ENCODE data around the gene ATP5PB. TPM values are rescaled to one million over a fixed set of nuclear protein-coding genes. Genes with fewer than 3 reads are reported as not detected.

The ATP5PB gene
- total RNA-seq, 6 experiments from 2014 or later: 128 to 152 (median 148) TPM

GRCh38 chr1:111448482-111448917, 764 bp upstream of the ATP5PB start:
- Histone ChIP-seq H3K36me3 (peaks cover 0 to 20% (median 3%) of the 10 kb centered on the region in 4 donors), H3K4me1 (peaks cover 0 to 23% (median 6%) of the 10 kb centered on the region in 4 donors), H3K27me3 (no peaks in the 10 kb centered on the region), H3K9me3 (no peaks in the 10 kb centered on the region), H3K27ac (peak overlapping the region; percentile 7 to 50 (median 48)), H3K4me3 (peak overlapping the region; percentile 87 to 92 (median 90))
- TF ChIP-seq POLR2A (IDR thresholded peaks at IDR 0.05) (no peak), CTCF (IDR thresholded peaks at IDR 0.05) (no peak)
- no peak for DNase-seq
- intact Hi-C loops (cut with DNase I): no loop called here
- 2% methylated on average over 10 of the region's 25 CpGs for WGBS (ENCODE audit: insufficient coverage, low coverage, low lambda C conversion rate, missing lambda C conversion rate)
- ATAC-seq: peak; percentile 3 to 22 (median 4)

- no peak for TF ChIP-seq CTCF (IDR thresholded peaks at IDR 0.05)
- no peak for TF ChIP-seq POLR2A (IDR thresholded peaks at IDR 0.05)
- 0% methylated on average over 8 of the region's 8 CpGs for WGBS (ENCODE audit: insufficient coverage, low coverage, low lambda C conversion rate, missing lambda C conversion rate)
- intact Hi-C loops (cut with DNase I): no loop called here
- peaks cover 0 to 23% (median 6%) of the 10 kb centered on the region in 4 donors for H3K4me1 ChIP-seq
- DNase-seq: no peak
- no peaks in the 10 kb centered on the region for H3K27me3 ChIP-seq
- H3K4me3 ChIP-seq: peak overlapping the region; percentile 87 to 92 (median 90)
- no peaks in the 10 kb centered on the region for H3K9me3 ChIP-seq
- ATAC-seq: no peak
- H3K36me3 ChIP-seq: peaks cover 0 to 22% (median under 1%) of the 10 kb centered on the region in 4 donors
- H3K27ac ChIP-seq: peak overlapping the region; percentile 65 to 73 (median 71)
Observed at GRCh38 chr1:111449703-111450017, 396 bp downstream of the ATP5PB start.

GRCh38 chr1:111450185-111450584, 921 bp downstream of the ATP5PB start:
- H3K27ac ChIP-seq: peak overlapping the region in 1 of 3 donors; percentile 71
- no peak for TF ChIP-seq CTCF (IDR thresholded peaks at IDR 0.05)
- no peak for TF ChIP-seq POLR2A (IDR thresholded peaks at IDR 0.05)

GRCh38 chr1:111452581-111452980, 3.3 kb downstream of the ATP5PB start:
- peaks cover 0 to 22% (median 6%) of the 10 kb centered on the region in 4 donors for H3K4me1 ChIP-seq
- ATAC-seq (no peak), DNase-seq (no peak)
- intact Hi-C loops (cut with DNase I): no loop called here
- peaks cover 0 to 26% (median 3%) of the 10 kb centered on the region in 4 donors for H3K36me3 ChIP-seq
- TF ChIP-seq POLR2A (IDR thresholded peaks at IDR 0.05) (no peak), CTCF (IDR thresholded peaks at IDR 0.05) (no peak)
- H3K27me3 ChIP-seq: no peaks in the 10 kb centered on the region
- no peaks in the 10 kb centered on the region for H3K9me3 ChIP-seq
- H3K4me3 ChIP-seq: no peak overlapping the region
- no peak overlapping the region for H3K27ac ChIP-seq
- WGBS (ENCODE audit: insufficient coverage, low coverage, low lambda C conversion rate, missing lambda C conversion rate): 72% methylated on average over 2 of the region's 3 CpGs

More at GRCh38 chr1:111450185-111450584, 921 bp downstream of the ATP5PB start:
- DNase-seq (no peak), ATAC-seq (no peak)
- peaks cover 0 to 20% (median under 1%) of the 10 kb centered on the region in 4 donors for H3K36me3 ChIP-seq
- peak overlapping the region; percentile 87 to 92 (median 90) for H3K4me3 ChIP-seq
- H3K4me1 ChIP-seq: peaks cover 0 to 23% (median 6%) of the 10 kb centered on the region in 4 donors
- no peaks in the 10 kb centered on the region for H3K27me3 ChIP-seq
- intact Hi-C loops (cut with DNase I): no loop called here
- no peaks in the 10 kb centered on the region for H3K9me3 ChIP-seq
- 44% methylated on average over 3 of the region's 3 CpGs for WGBS (ENCODE audit: insufficient coverage, low coverage, low lambda C conversion rate, missing lambda C conversion rate)

Data from right lobe of liver (tissue), 6 donors.